SK-N-SH treated with all-trans-retinoic acid at 6 μM for 48 hours (cell line): Measurements from ENCODE around the gene PCDH10.

Experiments
- BACH2 ChIP-seq: fragments of 250-450 bp; sonication (Bioruptor Pico); IDR thresholded peaks from 2 replicates; pipeline ENCODE4 v1.9.0; 2021; ENCODE audit warnings: mild to moderate bottlenecking, borderline replicate concordance
- ZFP3 ChIP-seq: fragments of 250-450 bp; sonication (Bioruptor Pico); IDR thresholded peaks from 2 replicates; pipeline ENCODE4 v1.5.0; 2020; ENCODE audit warnings: mild to moderate bottlenecking, moderate library complexity
- ZNF70 ChIP-seq: fragments of 450-650 bp; formaldehyde crosslinking; IDR thresholded peaks from 2 replicates; pipeline ENCODE4 v1.5.0; 2020; ENCODE audit warnings: mild to moderate bottlenecking, moderate library complexity
- ZNF8 ChIP-seq: fragments of 450-650 bp; formaldehyde crosslinking; IDR thresholded peaks from 2 replicates; pipeline ENCODE4 v1.5.0; 2020; ENCODE audit warnings: mild to moderate bottlenecking, moderate library complexity
- TF ChIP-seq, protein P1 (sequence below): fragments of 250-450 bp; sonication (Bioruptor Pico); IDR thresholded peaks from 2 replicates; pipeline ENCODE4 v1.5.1; 2020; ENCODE audit warnings: low read depth, mild to moderate bottlenecking, moderate library complexity
- TF ChIP-seq, protein P2 (sequence below): fragments of 250-450 bp; sonication (Bioruptor Pico); IDR thresholded peaks from 2 replicates; pipeline ENCODE4 v1.8.0; 2020; ENCODE audit warnings: mild to moderate bottlenecking, moderate library complexity, borderline replicate concordance

DNA sequence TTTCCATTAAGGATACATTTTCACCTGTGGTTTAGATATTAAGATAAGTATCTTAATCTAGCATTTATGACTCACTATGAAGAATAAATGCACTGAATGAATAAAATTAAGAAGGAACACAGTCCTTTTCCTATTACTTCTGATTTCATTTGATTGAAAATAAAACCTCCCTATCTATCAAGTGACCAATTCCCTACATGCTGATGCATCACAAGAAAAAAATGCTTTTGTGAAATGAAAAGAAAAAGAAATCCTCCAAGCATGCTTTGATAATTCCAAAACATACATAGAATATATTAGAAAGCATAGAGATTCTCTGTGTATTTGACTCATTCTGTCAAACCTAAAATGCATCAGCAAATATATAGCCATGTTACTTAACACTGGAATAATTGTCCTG lies 37.1 kb downstream of the PCDH10 start:
- TF ChIP-seq BACH2 (CRISPR knock-in tag) (no peak), ZNF8 (CRISPR knock-in tag) (no peak), ZFP3 (CRISPR knock-in tag) (no peak), ZNF70 (CRISPR knock-in tag) (no peak)
- TF ChIP-seq, protein P1, sequence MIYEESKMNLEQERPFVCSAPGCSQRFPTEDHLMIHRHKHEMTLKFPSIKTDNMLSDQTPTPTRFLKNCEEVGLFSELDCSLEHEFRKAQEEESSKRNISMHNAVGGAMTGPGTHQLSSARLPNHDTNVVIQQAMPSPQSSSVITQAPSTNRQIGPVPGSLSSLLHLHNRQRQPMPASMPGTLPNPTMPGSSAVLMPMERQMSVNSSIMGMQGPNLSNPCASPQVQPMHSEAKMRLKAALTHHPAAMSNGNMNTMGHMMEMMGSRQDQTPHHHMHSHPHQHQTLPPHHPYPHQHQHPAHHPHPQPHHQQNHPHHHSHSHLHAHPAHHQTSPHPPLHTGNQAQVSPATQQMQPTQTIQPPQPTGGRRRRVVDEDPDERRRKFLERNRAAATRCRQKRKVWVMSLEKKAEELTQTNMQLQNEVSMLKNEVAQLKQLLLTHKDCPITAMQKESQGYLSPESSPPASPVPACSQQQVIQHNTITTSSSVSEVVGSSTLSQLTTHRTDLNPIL (CRISPR knock-in tag) = no peak
- TF ChIP-seq, protein P2, sequence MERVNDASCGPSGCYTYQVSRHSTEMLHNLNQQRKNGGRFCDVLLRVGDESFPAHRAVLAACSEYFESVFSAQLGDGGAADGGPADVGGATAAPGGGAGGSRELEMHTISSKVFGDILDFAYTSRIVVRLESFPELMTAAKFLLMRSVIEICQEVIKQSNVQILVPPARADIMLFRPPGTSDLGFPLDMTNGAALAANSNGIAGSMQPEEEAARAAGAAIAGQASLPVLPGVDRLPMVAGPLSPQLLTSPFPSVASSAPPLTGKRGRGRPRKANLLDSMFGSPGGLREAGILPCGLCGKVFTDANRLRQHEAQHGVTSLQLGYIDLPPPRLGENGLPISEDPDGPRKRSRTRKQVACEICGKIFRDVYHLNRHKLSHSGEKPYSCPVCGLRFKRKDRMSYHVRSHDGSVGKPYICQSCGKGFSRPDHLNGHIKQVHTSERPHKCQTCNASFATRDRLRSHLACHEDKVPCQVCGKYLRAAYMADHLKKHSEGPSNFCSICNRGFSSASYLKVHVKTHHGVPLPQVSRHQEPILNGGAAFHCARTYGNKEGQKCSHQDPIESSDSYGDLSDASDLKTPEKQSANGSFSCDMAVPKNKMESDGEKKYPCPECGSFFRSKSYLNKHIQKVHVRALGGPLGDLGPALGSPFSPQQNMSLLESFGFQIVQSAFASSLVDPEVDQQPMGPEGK = no peak
